HG02798 (cell line): ENCODE measurements around the gene REN.

ENCODE experiments used
- ATAC-seq: cut with Tn5 transposase; IDR thresholded peaks from one replicate; pipeline ENCODE4 v1.9.1; 2021; ENCODE audit warnings: mild to moderate bottlenecking; ENCODE audit not compliant: unreplicated experiment, poor library complexity

Gene REN

GRCh38 chr1:204113896-204114295 is 52.2 kb downstream of the REN start:
- ATAC-seq, result no peak

- ATAC-seq, result no peak
Measured at GRCh38 chr1:204112876-204113730, 53.0 kb downstream of the REN start.

GRCh38 chr1:204110894-204111633 is 55.1 kb downstream of the REN start:
- ATAC-seq, result no peak

GRCh38 chr1:204108312-204109141 is 57.6 kb downstream of the REN start:
- ATAC-seq, result no peak

DNA sequence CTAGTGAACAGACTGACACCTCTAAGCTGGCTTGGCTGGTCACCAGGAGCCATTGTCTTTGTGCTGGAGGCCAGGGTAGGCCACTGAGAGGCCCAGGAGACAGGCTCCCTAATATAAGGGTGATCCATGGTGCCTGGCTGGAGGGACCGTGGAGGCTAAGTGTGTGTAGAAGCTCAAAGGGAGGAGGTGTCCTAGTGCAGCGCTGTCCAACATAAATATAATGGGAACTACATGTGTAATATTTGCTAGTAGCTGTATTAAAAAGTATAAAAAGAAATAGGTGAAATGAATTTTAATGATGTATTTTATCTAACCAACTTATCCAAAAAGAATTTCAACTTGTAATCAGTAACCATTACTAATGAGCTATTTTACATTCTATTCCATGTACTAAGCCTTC is 58.2 kb downstream of the REN start:
- no peak for ATAC-seq

- no peak for ATAC-seq
Measured at GRCh38 chr1:204106825-204107224, 59.3 kb downstream of the REN start.

DNA sequence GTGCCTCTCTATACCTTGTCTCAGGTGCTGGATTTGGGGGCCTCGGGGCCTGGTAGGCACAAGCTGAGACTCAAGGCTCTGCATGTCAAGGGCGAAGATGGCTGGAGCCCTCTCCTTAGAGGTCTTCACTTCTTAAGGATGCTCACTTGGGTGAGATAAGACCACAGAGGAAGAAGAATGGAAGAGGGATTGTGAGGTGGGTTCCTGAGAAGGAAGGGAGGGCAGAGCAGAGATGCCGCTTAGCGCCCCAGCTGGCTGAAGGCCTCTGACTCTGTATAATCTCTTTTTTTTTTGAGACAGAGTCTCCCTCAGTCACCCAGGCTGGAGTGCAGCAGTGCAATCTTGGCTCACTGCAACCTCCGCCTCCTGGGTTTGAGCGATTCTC is 61.0 kb downstream of the REN start:
- ATAC-seq, result no peak
